MM.1S (cell line): Measurements from ENCODE around the gene DVL2.

Source experiments
- CTCF ChIP-seq: fragments of 300-600 bp; sonication (generic); IDR thresholded peaks from 2 replicates; pipeline ENCODE4 v1.5.1; 2016; ENCODE audit warnings: antibody characterized with exemption, low read length, mixed read lengths
- EZH2 ChIP-seq: fragments of 300-600 bp; sonication (generic); optimal IDR thresholded peaks from 2 replicates; pipeline ENCODE3; 2017; ENCODE audit warnings: low read depth, mild to moderate bottlenecking, antibody characterized with exemption, low read length, mixed read lengths
- EZH2phosphoT487 ChIP-seq: fragments of 300-600 bp; sonication (generic); IDR thresholded peaks from 2 replicates; pipeline ENCODE4 v1.6.1; 2018; ENCODE audit warnings: antibody characterized with exemption, low read length

- TF ChIP-seq EZH2: no peak
- TF ChIP-seq CTCF: no peak
- TF ChIP-seq EZH2phosphoT487: no peak
These were observed 30.0 kb downstream of the DVL2 start for GRCh38 chr17:7204336-7204735.
